T follicular helper cell (primary cell): Measurements from ENCODE around the gene DNM3.

ENCODE experiments used
- DNase-seq: peaks from one replicate; pipeline ENCODE4 v3.0.0-alpha.2; 2020; ENCODE audit warnings: low read depth

DNM3 gene

GRCh38 chr1:172453153-172453545, 611.9 kb downstream of the DNM3 start:
- no peak for DNase-seq

GRCh38 chr1:172453607-172454006, 612.3 kb downstream of the DNM3 start:
- DNase-seq = no peak

- DNase-seq = no peak
Observed at GRCh38 chr1:172455451-172455850, 614.2 kb downstream of the DNM3 start.

- DNase-seq = no peak
Observed at GRCh38 chr1:172456344-172456769, 615.1 kb downstream of the DNM3 start.

GRCh38 chr1:172457479-172458130, 616.3 kb downstream of the DNM3 start:
- no peak for DNase-seq

GRCh38 chr1:172460177-172460576, 618.9 kb downstream of the DNM3 start:
- no peak for DNase-seq

GRCh38 chr1:172460887-172461315, 619.6 kb downstream of the DNM3 start:
- no peak for DNase-seq
